ENCODE measurements around the gene BTBD16. TPM values are rescaled to one million over a fixed set of nuclear protein-coding genes. Genes with fewer than 3 reads are reported as not detected.

Gene BTBD16
- total RNA-seq, 2 experiments from 2014 or later = not detected

DNA sequence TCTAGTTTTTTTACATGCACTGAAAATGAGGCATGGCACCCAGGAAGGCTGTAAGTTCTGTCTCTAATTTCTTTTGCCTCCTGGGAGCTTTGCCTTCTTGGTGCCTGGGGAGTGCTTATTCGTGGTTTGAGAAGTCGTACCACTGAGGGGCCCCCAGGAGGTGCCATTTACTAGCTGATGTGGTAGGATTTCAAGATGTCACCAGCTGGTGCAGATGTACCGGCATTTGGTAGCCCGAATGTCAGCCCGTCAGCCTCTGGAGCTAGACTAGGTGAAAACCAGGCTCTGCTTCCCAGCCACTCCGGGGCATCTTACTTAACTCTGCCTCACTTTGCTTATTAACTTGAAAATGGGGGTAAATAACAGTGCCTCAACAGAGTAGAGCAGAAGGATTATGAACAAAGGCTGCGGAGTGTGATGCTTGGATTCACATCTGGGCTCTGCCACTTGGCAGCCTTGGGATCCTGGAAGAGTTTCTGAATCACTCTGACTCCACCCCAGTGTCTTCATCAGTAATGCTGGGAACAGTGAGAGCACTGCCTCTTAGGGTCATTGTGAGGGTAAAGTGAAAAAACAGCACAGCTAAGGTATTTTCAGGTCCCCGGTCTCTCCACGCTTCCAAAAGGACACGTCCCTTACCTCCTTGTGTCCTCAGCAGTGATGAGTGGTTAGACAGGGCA, 31.4 kb upstream of the BTBD16 start:
- no peak overlapping the region for H3K4me3 Mint-ChIP-seq
- DNase-seq = no peak
- no peaks in the 10 kb centered on the region for H3K36me3 Mint-ChIP-seq (ENCODE audit: low read depth)
- no peaks in the 10 kb centered on the region for H3K4me1 Mint-ChIP-seq
- ChIA-PET POLR2A (no interaction called here), CTCF (interaction anchor here (1.6 kb wide), 1 partner anchor 8 kb away, joined by 3 read pairs; no protein-coding TSS in a partner anchor)
- no peaks in the 10 kb centered on the region for H3K9me3 Mint-ChIP-seq
- H3K27ac Mint-ChIP-seq = no peak overlapping the region
- H3K27me3 Mint-ChIP-seq = no peaks in the 10 kb centered on the region

DNA sequence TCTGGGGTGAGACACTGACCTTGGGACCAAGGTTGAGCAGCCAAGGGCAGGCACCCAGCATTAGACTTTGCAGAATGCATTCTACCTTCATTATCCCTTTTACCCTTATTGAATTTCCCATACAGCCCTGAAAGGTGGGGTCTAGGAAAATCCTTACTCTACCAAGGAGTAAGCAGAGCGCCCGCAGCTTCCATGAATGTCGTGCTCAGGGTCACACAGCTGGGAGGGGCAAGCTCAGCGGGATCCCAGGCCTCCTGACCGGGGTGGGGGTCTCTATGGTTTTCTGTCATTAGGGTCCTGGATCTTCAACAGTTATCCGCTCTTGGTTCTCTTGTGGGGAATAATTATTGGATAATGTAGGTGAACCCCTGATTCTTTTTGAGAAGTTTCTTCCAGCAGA, 30.7 kb upstream of the BTBD16 start:
- DNase-seq = no peak
- Mint-ChIP-seq H3K9me3 (no peaks in the 10 kb centered on the region), H3K27ac (no peak overlapping the region), H3K4me3 (no peak overlapping the region), H3K4me1 (no peaks in the 10 kb centered on the region), H3K27me3 (no peaks in the 10 kb centered on the region), H3K36me3 (ENCODE audit: low read depth) (no peaks in the 10 kb centered on the region)
- ChIA-PET POLR2A (no interaction called here), CTCF (no interaction called here)

DNA sequence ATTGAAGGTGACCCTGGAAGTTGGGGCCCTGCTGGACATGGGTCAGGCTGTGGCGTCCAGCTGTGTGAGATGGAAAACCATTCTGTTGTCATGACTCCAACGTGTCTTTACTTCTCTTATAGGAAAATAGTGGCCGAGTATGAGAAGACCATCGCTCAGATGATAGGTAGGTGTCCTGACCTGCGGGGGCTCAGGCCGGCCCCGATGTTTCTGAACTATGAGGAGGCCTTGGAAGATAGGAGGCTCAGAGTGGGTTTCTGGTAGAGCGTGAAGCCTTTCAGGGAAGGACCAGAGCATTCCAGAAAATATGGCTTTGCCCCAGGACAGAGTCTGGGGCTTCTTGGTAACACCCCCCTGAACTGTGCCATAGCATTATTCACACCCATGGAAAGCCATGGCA, 29.3 kb upstream of the BTBD16 start:
- H3K9me3 Mint-ChIP-seq = no peaks in the 10 kb centered on the region
- no peaks in the 10 kb centered on the region for H3K4me1 Mint-ChIP-seq
- ChIA-PET POLR2A (interaction anchor here (0.6 kb wide), 1 partner anchor 763 kb away, joined by 6 read pairs; no protein-coding TSS in a partner anchor), CTCF (no interaction called here)
- no peaks in the 10 kb centered on the region for H3K36me3 Mint-ChIP-seq (ENCODE audit: low read depth)
- no peak overlapping the region for H3K27ac Mint-ChIP-seq
- no peak for DNase-seq
- no peak overlapping the region for H3K4me3 Mint-ChIP-seq
- H3K27me3 Mint-ChIP-seq = no peaks in the 10 kb centered on the region

DNA sequence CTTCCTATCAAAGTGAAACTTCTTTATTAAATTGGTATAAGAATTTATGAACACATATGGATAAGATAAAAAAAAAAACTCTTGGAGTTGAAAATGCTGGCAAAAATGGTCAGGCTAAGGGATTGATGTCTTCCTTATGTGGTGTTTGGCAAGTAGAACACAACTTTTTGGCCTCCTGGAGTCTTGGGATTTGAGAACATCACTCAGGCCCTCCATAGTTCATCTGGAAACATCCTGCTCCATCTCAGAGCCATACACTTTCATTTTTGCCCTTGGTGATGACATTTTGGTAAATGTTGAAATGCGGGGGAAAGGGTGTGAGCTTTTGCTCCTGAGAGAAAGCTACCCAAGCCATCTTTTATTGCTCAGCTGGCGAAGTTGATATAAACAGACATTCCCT, 27.5 kb upstream of the BTBD16 start:
- no peak for DNase-seq
- Mint-ChIP-seq H3K4me1 (no peaks in the 10 kb centered on the region), H3K4me3 (no peak overlapping the region), H3K36me3 (ENCODE audit: low read depth) (no peaks in the 10 kb centered on the region), H3K27ac (no peak overlapping the region), H3K9me3 (no peaks in the 10 kb centered on the region), H3K27me3 (no peaks in the 10 kb centered on the region)
- ChIA-PET POLR2A (no interaction called here), CTCF (no interaction called here)

- Mint-ChIP-seq H3K27me3 (no peaks in the 10 kb centered on the region), H3K27ac (no peak overlapping the region), H3K4me3 (no peak overlapping the region), H3K9me3 (no peaks in the 10 kb centered on the region), H3K4me1 (no peaks in the 10 kb centered on the region), H3K36me3 (ENCODE audit: low read depth) (no peaks in the 10 kb centered on the region)
- no peak for DNase-seq
- CTCF ChIA-PET = no interaction called here
- POLR2A ChIA-PET = no interaction called here
Observed at GRCh38 chr10:122244001-122244975, 26.8 kb upstream of the BTBD16 start.

DNA sequence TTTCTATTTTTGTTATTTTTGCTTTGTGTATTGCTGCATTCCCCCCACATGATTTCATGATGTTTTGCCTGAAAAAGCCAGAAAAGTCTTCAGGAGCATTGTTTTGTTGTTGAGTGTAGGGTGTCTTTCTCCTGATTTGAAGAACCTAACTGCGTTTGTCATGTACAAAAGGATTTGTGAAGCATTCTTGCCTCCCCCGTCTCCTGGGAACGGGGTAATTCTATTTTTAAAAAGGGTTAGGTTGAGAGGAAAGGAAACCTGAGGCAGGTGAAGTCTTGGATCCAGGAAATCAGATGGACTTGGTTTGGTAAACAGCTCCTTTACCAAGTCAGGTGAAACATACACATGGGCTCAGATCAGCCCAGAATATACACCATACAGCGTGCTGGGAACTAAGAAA, 26.0 kb upstream of the BTBD16 start:
- H3K4me3 Mint-ChIP-seq = no peak overlapping the region
- no peaks in the 10 kb centered on the region for H3K9me3 Mint-ChIP-seq
- no peak for DNase-seq
- no peaks in the 10 kb centered on the region for H3K4me1 Mint-ChIP-seq
- H3K27ac Mint-ChIP-seq = no peak overlapping the region
- H3K27me3 Mint-ChIP-seq = no peaks in the 10 kb centered on the region
- H3K36me3 Mint-ChIP-seq (ENCODE audit: low read depth) = no peaks in the 10 kb centered on the region
- ChIA-PET POLR2A (no interaction called here), CTCF (no interaction called here)

GRCh38 chr10:122245897-122246296, 25.2 kb upstream of the BTBD16 start:
- no peak for DNase-seq
- Mint-ChIP-seq H3K4me3 (no peak overlapping the region), H3K27ac (no peak overlapping the region), H3K4me1 (no peaks in the 10 kb centered on the region), H3K27me3 (no peaks in the 10 kb centered on the region), H3K9me3 (no peaks in the 10 kb centered on the region), H3K36me3 (ENCODE audit: low read depth) (no peaks in the 10 kb centered on the region)
- POLR2A ChIA-PET = no interaction called here
- CTCF ChIA-PET = no interaction called here

DNA sequence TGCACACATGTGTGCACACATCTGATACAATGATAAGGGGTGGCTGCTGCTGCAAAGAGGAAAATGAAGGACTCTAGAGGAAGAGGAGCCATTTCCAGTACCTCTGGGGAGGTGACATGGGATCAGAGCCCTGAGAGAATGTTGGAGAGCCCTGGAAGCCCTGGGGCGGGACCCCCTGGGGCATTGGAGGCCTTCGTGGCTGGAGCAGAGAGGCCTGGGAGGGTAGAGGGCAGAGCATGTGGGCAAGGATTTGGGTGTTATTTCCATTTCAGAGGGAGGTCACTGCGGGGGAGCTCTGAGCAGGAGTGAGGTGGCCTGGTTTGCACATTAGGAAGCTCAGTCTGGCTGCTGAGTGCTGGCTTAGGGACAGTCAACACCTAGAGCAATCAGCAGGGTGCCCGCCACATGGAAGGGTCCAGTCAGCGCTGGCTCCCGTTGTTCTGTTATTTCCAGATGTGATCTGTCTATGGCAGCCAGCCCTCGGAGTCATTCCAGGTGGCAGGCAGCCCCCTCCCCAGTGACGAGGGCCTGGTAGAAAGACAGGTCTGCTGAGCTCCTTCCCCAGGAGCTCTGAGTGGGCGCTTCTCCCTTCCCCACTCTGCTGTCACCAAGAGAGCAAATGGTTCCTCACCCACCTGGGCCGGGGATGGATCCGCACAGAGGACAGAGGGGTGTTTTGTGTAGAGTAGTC, 24.1 kb upstream of the BTBD16 start:
- no peak overlapping the region for H3K4me3 Mint-ChIP-seq
- ChIA-PET CTCF (interaction anchor here (1.2 to 1.3 kb wide), 2 partner anchors 8 to 38 kb away, joined by 3 read pairs; no protein-coding TSS in a partner anchor), POLR2A (no interaction called here)
- no peaks in the 10 kb centered on the region for H3K36me3 Mint-ChIP-seq (ENCODE audit: low read depth)
- H3K27me3 Mint-ChIP-seq = no peaks in the 10 kb centered on the region
- no peak for DNase-seq
- no peaks in the 10 kb centered on the region for H3K9me3 Mint-ChIP-seq
- H3K27ac Mint-ChIP-seq = no peak overlapping the region
- no peaks in the 10 kb centered on the region for H3K4me1 Mint-ChIP-seq

- no peaks in the 10 kb centered on the region for H3K36me3 Mint-ChIP-seq (ENCODE audit: low read depth)
- no peaks in the 10 kb centered on the region for H3K4me1 Mint-ChIP-seq
- H3K27me3 Mint-ChIP-seq = no peaks in the 10 kb centered on the region
- DNase-seq = no peak
- ChIA-PET POLR2A (no interaction called here), CTCF (interaction anchor here (0.7 to 1.3 kb wide), 2 partner anchors 10 kb away, joined by 3 read pairs; no protein-coding TSS in a partner anchor)
- H3K4me3 Mint-ChIP-seq = no peak overlapping the region
- no peak overlapping the region for H3K27ac Mint-ChIP-seq
- no peaks in the 10 kb centered on the region for H3K9me3 Mint-ChIP-seq
Observed at GRCh38 chr10:122248356-122249302, 22.5 kb upstream of the BTBD16 start.

- CTCF ChIA-PET = no interaction called here
- H3K27ac Mint-ChIP-seq = no peak overlapping the region
- H3K36me3 Mint-ChIP-seq (ENCODE audit: low read depth) = no peaks in the 10 kb centered on the region
- no peaks in the 10 kb centered on the region for H3K9me3 Mint-ChIP-seq
- DNase-seq = no peak
- H3K4me3 Mint-ChIP-seq = no peak overlapping the region
- no peaks in the 10 kb centered on the region for H3K4me1 Mint-ChIP-seq
- POLR2A ChIA-PET = no interaction called here
- no peaks in the 10 kb centered on the region for H3K27me3 Mint-ChIP-seq
Observed at GRCh38 chr10:122249303-122249850, 21.7 kb upstream of the BTBD16 start.

DNA sequence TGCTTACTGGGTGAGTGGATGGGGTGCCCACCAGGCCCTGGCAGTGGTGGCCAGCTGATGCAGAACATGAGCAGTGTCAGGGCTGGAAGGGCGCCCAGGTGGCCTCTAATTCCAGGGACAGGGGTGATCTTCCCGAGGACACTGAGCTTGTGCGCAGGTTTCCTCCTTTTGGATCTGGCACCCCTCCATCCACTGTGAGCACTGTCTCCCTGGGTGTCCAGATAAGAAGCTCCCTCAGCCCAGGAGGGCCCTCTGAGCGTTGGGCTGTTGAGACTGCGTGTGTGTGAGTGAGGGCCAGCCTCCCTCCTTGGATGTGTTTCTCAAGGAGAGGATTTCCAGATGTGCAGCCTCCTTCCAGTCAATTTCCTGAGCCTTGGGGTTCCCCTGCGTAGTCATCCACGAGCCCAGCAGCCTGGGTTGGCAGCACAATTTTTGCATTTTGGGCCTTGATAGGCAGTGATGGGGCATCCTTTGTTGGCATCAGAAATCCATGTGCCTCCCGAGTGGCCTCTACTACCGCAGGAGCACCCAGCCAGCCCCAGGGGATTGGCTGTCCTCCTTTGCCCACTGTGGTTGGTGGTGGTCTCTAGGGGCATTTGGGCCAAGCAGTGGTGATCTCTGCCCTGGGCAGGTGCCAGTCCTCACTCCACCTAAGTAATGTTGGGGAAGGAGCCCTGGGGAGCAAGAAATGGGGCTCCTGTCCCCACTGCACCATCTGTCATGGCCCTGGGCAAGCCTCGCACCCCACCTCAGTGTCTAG, 20.9 kb upstream of the BTBD16 start:
- CTCF ChIA-PET = no interaction called here
- POLR2A ChIA-PET = no interaction called here
- no peaks in the 10 kb centered on the region for H3K36me3 Mint-ChIP-seq (ENCODE audit: low read depth)
- no peaks in the 10 kb centered on the region for H3K9me3 Mint-ChIP-seq
- DNase-seq = no peak
- no peak overlapping the region for H3K27ac Mint-ChIP-seq
- H3K4me3 Mint-ChIP-seq = no peak overlapping the region
- H3K4me1 Mint-ChIP-seq = no peaks in the 10 kb centered on the region
- H3K27me3 Mint-ChIP-seq = no peaks in the 10 kb centered on the region
